ENCODE results near the gene AKTIP. TPM values are rescaled to one million over a fixed set of nuclear protein-coding genes. Genes with fewer than 3 reads are reported as not detected.
"Not testable (repeated sequence)": the region's sequence is repeated elsewhere in the genome, so short reads cannot be mapped to it uniquely, and the experiment has no call there.

The AKTIP gene
- total and polyA plus RNA-seq, 9 donors = 28.5 to 51.5 (median 43.4) TPM

- Histone ChIP-seq H3K4me3 (no peak overlapping the region), H3K36me3 (no peaks in the 10 kb centered on the region), H3K4me1 (ENCODE audit: insufficient read depth) (no peaks in the 10 kb centered on the region), H3K27me3 (no peaks in the 10 kb centered on the region), H3K9me3 (no peaks in the 10 kb centered on the region), H3K27ac (no peak overlapping the region)
- intact Hi-C loops (cut with DNase I) = loop anchor here in 1 of 4 donors (5.0 kb wide), 1 partner anchor 770 kb away; no protein-coding TSS in a partner anchor
- WGBS, 3 donors = 49 to 65% (median 64%) methylated on average over 21 of the region's 21 CpGs
- DNase-seq = no peak
- TF ChIP-seq CTCF (IDR thresholded peaks at IDR 0.05) (no peak), POLR2A (IDR thresholded peaks at IDR 0.05) (no peak), EP300 (IDR thresholded peaks at IDR 0.05) (no peak)
Measured at GRCh38 chr16:53542283-53542682, 39.3 kb upstream of the AKTIP start.

- WGBS, 3 donors = 73 to 74% (median 73%) methylated on average over 9 of the region's 9 CpGs
- no peak for DNase-seq
- Histone ChIP-seq H3K27me3 (no peaks in the 10 kb centered on the region), H3K27ac (no peak overlapping the region), H3K36me3 (no peaks in the 10 kb centered on the region), H3K9me3 (no peaks in the 10 kb centered on the region), H3K4me3 (no peak overlapping the region), H3K4me1 (ENCODE audit: insufficient read depth) (no peaks in the 10 kb centered on the region)
- TF ChIP-seq EP300 (IDR thresholded peaks at IDR 0.05) = no peak
- no peak for TF ChIP-seq POLR2A (IDR thresholded peaks at IDR 0.05)
- no peak for TF ChIP-seq CTCF (IDR thresholded peaks at IDR 0.05)
- intact Hi-C loops (cut with DNase I) = loop anchor here in 1 of 4 donors (5.0 kb wide), 1 partner anchor 771 kb away; no protein-coding TSS in a partner anchor
Measured at GRCh38 chr16:53541326-53541725, 38.3 kb upstream of the AKTIP start.

GRCh38 chr16:53539759-53540718 is 37.0 kb upstream of the AKTIP start:
- H3K36me3 ChIP-seq; H3K27me3 ChIP-seq; H3K4me3 ChIP-seq; H3K9me3 ChIP-seq; H3K4me1 ChIP-seq (ENCODE audit: insufficient read depth); DNase-seq; H3K27ac ChIP-seq: not testable (repeated sequence)
- intact Hi-C loops (cut with DNase I) = loop anchor here in 1 of 4 donors (5.0 kb wide), 1 partner anchor 772 kb away; no protein-coding TSS in a partner anchor
- WGBS, 3 donors = 77 to 85% (median 83%) methylated on average over 13 of the region's 13 CpGs

GRCh38 chr16:53539346-53539745 is 36.3 kb upstream of the AKTIP start:
- H3K4me3 ChIP-seq; H3K27ac ChIP-seq; H3K36me3 ChIP-seq; DNase-seq; intact Hi-C loops (cut with DNase I); H3K27me3 ChIP-seq; H3K9me3 ChIP-seq; H3K4me1 ChIP-seq (ENCODE audit: insufficient read depth): not testable (repeated sequence)
- 83 to 98% (median 90%) methylated on average over 6 to 24 of the region's 27 CpGs for WGBS, 3 donors

- no peak overlapping the region for H3K4me3 ChIP-seq
- intact Hi-C loops (cut with DNase I) = no loop called here
- H3K27ac ChIP-seq = no peak overlapping the region
- no peak for DNase-seq
- H3K9me3 ChIP-seq = no peaks in the 10 kb centered on the region
- H3K27me3 ChIP-seq = no peaks in the 10 kb centered on the region
- H3K36me3 ChIP-seq = no peaks in the 10 kb centered on the region
- no peaks in the 10 kb centered on the region for H3K4me1 ChIP-seq (ENCODE audit: insufficient read depth)
- 55 to 72% (median 62%) methylated on average over 5 of the region's 5 CpGs for WGBS, 3 donors
- TF ChIP-seq EP300 (IDR thresholded peaks at IDR 0.05) (no peak), POLR2A (IDR thresholded peaks at IDR 0.05) (no peak), CTCF (IDR thresholded peaks at IDR 0.05) (no peak)
Measured at GRCh38 chr16:53537626-53538025, 34.6 kb upstream of the AKTIP start.
